NCI-H2171 treated with DMSO at 0.1 percent for 48 hours (cell line): ENCODE data around the gene SMAD2.
"Not testable (repeated sequence)": the region's sequence is repeated elsewhere in the genome, so short reads cannot be mapped to it uniquely, and the experiment has no call there.

Experiments
- DNase-seq: peaks from one replicate; lab custom pipeline; 2025; lab: John Stamatoyannopoulos, UW

Gene SMAD2

DNA sequence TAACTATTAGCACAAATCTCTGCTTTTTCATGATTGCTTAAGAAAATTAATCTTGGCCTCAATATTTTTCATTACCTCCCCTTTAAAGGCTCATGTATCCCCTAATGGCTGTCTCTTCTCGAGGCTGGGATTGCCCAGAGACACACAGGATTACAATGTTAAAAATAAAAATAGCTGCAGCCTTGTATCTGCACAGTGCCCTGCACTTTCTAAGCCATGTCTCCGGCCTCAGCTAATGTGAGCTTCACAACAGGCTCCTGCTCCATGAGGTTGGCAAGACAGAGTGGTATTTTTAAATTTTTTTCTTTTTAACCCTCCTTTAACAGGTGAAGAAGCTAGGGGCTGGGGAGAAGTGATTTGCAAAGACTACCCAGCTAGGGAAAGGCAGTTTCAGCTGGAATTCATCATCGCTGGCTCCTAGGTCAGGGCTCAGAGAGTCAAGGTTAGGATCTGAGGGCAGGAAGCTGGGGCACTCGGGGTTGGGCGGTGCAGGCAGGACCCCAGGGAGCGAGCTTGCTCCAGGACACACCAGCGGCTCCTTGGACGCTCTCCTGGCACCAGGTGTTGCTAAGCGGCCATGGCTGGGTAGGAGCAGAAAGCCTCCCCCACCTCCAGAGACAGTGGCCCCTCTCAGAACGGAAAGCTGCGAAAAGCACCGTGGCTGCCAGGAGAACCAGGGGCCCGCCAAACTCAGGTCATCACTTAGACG is 135.6 kb downstream of the SMAD2 start:
- no peak for DNase-seq

DNA sequence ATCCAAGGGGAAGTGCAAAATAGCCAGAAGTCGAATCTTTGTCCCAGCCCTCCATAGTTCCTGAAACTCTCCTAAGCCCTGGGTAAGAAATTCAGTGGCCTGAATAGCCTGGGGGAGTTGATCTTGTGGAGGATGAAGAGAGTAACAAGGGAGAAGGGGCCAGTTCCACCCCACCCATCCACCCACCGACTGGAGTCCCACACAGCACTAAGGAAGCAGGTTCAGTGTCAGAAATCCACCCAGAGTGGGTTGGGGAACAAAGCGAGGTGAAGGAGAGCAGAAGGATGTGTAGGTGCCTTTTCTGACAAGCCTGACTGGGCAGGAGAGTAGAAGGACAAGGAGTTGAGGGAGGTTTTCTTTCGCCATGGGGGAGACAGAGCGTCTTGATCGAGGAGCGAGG is 136.8 kb downstream of the SMAD2 start:
- no peak for DNase-seq

DNA sequence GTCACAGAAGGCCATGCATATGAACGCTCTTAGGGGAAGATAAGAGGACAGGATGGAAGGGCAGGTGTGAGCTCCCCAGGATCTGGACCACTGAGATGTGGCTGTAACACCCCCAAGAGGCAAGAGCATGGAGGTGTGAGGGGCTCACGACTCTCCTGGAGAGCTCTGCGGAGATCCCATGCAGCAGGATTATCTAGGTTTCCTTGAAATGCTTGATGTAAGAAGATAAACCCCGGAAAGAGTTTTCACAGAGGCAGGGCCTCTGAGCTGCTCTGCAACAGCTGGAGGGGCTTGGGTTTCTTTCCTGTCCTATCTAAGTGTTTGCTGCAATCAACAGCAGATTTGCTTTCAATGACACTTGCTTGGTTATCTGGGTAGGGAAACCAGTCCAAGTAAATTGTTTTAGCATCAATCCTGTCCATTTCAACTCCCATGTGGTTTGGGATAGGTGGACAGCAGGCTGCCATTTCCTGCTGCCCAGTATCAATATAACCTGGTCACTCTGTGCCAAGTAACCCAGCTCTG is 138.9 kb downstream of the SMAD2 start:
- no peak for DNase-seq

DNA sequence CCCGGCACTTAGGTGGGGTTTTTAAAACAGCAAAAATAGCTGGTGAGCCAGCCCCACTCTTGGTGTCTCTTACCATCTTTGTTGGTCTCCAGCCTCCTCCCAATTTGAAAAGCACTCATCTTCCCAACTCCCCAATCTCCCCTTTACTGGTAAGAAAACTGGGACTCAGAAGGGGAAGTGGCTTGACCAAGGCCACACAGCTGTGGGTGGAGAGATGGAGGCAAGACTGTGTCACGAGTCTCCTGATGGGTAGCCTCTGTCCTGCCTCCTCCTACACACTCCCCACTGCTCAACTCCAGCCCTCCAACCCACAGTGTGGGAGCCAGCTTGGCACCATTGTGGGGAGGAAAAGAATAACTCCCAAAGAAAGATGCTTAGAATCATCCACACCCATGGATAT is 140.4 kb downstream of the SMAD2 start:
- DNase-seq, result no peak

DNA sequence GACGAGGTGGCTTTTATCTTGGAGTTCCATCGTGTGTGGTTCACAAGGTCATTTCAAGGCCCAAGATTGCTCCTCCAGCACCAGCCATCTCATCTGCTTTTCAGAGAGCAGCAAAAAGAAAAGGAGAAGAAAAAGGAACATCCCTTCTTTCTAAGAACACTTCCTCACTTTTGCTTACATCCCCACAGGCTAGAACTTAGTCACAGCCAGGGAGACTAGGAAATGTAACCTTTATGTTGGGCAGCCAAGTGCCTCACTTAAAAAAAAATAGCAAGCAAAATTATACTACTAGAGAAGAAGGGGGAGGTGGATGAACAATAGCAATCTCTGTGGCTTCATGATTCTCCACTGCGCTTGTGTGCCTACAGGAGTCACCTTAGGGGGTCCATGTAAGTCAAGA is 141.8 kb downstream of the SMAD2 start:
- DNase-seq, result no peak

DNA sequence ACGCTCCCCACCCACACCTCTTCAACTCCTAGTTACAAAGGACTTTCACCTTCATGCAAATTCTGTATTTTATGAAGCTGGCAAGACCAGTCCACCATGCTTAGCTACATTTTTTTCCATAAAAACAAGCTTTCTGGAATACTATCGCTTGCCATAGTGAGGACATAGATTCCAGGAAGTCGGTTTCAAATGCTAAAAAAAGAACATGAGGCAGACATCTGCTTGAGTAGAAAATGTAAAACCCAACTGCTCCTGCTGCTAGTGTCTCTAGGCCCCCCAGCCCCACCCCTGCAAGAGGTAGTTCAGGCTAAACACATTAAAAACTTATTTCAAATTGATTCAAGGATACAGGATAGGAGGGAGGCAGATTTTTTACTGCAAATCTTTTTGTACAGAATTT is 148.9 kb downstream of the SMAD2 start:
- peak; percentile 26 for DNase-seq

DNA sequence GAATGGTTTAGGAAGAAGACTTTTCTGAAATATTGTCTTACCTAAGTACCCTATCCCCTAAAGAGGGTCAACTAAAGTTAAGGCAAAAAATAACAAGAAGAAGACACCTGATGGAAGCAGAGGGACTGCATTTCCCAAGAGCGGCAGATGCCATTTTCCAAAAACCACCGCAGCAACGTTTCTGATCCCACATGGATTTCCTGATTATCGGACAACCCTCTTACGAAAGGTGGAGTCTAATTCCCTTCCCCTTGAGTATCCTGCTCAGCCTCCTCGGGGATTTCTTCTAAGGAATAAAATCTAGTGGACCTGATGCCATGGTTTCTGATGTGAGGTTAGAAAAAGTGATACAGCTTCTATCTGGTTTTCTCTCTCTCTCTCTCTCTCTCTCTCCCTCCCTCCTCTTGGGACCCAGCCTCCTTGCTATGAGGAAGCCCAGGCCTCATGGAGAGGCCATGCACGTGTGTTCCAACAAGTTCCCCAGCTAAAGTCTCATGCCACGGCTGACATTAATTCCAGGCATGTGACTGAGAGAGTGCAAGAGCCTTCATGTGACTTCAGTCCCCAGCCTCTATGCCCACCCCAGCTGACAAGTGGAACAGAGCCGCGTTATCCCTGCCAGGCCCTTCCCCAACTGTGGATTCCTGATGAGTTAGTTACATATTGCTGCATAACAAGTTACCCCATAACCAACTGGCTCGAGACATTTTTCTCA is 150.3 kb downstream of the SMAD2 start:
- DNase-seq, result no peak

DNA sequence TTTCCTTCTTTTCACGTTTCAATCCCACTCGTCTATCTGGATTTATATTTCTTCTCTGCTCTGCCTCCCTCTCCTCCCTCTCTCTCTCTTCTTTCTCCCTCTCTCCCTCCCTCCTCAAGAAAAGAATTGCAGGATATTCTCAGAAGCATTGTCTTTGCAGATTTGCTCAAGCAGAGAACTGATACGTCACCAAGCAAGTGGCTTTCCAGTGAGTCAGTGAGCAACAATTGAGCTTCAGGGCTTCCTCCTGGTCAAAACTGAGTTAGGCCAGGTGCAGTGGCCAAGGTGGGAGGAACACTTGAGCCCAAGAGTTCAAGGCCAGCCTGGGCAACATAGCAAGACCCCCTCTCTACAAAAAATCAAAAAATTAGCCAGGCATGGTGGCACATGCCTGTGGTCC is 151.1 kb downstream of the SMAD2 start:
- DNase-seq, result no peak

DNA sequence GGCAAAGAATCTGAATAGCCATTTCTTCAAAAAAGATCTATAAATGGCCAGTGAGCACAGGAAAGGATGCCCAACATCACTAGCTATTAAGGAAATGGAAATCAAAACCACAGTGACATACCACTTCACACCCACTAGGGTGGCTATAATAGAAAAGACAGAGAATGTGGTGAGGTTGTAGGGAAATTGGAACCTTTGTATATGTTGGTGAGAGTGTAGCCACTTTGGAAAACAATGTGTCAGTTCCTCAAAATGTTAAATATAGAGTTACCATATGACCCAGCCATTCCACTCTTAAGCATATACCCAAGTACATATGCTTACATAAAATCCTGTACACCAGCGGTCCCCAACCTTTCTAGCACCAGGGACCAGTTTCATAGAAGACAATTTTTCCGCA is 152.8 kb downstream of the SMAD2 start:
- no peak for DNase-seq

DNA sequence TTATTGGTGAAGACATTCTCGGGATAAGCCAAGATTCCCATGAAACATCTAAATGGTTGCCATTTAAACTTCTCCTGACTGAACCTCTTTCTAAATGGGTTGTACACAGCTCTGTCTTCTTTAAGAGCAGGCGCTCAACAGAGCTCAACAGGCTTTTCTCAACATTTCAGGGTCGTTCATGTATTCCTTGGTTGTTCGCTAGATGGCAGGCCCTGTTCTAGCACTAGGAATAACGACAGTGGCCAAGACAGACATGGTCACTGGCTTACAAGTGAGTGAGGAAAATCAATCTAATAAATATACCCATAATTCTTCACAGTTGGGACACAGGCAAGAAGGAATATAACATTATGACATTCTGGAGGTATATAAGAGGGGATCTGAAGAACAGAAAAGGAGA is 154.5 kb downstream of the SMAD2 start:
- DNase-seq, result no peak

DNA sequence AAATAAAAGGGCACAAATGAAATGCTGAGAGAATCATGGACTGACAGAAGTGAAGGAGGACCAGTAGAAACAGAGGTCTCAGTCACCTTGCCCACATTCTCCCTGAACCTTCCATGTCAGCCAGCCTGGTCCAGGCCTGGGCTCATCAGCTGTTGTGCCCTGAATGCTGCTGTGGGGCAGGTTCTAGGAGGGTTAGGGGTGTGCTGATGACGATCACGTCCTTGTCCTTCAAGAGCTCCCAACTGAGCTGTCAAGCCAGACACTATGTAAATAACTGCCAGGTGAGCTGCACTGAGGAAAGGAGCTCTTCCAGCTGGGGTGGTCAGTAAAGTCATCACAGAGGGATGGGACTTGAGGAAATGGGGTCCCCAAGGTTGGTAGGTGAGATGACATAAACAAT is 156.5 kb downstream of the SMAD2 start:
- DNase-seq, result no peak

DNA sequence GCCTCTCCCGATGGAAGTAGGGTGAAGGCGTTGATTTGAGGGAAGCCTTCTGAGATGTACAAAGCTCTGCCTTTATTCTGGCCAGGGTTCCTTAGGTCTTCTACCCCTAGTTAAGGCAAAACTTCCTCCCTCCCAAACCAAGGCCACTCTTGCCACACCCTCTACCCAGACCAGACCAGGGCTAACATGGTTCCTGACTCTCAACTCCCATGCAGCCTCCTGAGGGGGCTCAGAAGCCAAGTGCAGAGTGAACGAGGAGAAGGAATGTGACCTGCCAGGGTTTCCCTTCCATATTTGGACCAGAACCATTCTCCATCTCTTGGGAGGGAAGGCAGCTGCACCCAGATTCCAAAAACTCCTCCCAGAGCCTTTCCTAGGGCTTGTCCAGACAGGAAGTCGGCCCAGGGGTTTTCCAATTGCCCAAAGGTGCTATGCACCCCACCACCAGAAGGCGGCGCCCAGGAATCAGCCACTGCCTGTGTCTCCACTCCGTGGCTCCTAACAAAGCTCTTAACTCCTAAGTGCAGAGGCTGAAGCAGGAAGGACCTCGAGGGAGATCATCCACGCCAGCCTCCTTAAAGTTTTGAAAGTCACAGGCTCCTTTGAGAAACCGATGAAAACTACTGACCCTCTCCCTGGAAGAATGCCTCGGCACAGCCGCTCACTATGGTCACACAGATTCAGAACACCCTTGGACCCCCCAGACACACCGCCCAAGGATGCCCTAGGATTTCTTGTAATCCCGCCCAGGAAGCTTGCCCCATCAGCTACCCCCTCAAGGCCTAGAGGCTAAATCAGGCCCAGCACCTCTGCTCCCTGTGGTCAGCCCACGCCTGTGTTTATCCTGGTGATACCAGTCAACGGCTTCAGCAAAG is 157.8 kb downstream of the SMAD2 start:
- DNase-seq, result peak; percentile 43

DNA sequence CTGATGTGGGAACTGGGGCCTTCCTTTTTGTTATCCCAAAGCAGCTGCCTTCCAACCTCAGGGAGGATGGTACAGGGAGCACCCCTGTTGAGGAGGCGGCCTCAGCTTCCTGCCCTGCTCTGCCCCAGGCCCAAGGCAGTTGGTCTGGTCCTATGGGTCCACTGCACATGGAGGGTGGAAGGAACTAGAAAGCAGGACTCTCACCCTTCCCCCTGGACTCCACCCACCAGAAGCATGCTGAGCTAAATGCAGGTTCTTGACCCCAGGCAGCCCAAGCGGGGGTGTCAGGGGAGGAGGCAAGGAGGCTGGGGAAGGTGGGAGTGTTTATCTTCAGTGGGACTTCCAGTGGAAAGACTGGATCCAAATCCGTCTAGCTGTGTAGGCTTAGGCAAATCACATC is 158.5 kb downstream of the SMAD2 start:
- no peak for DNase-seq

DNA sequence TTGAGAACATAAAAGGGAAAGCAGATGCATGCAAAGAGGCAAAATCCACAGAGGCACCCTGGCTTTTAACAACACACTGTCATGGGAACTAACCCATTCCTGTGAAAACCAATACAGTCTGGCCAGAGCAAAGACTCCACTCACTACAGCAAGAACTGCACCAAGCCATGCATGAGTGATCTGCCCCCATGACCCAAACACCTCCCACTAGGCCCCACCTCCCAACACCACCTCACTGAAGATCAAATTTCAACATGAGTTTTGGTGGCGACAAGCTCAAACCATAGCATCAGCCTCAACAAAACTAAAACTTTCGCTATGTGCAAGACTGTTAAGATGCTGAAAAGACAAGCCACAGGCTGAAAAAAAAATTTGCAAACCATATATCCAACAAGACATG is 162.8 kb downstream of the SMAD2 start:
- DNase-seq, result peak; percentile 16

DNA sequence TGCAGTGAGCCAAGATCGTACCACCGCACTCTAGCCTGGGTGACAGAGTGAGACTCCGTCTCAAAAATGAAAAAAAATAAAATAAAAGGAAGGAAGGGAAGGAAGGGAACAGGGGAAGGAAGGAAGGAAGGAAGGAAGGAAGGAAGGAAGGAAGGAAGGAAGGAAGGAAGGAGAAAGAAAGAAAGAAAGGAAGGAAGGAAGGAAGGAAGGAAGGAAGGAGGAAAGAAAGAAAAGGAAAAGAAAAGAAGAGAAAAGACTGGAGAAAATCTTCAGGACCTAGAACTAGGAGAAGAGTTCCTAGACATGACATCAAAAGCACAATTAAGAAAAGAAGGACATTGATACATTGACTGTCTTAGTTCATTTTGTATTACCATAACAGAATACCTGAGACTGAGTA is 163.3 kb downstream of the SMAD2 start:
- not testable (repeated sequence) for DNase-seq
